Body of pancreas (tissue), 4 donors: ENCODE results near the gene SNAPC4.

Experiments
- POLR2A ChIP-seq, 3 donors: fragments of 450-650 bp; IDR thresholded peaks; one replicate each; pipeline ENCODE4 v1.6.1; 2016; ENCODE audit warnings: antibody characterized with exemption in 3 of 3, mild to moderate bottlenecking in 2 of 3
- TF ChIP-seq, protein P1 (sequence below), 7 experiments: fragments of 450-650 bp in 4 of 7; fragments of 200-600 bp in 3 of 7; sonication (generic) in 3 of 7; IDR thresholded peaks; one replicate each; pipeline ENCODE4 v1.5.1; 2016 to 2019; ENCODE audit warnings: antibody characterized with exemption in 7 of 7

DNA sequence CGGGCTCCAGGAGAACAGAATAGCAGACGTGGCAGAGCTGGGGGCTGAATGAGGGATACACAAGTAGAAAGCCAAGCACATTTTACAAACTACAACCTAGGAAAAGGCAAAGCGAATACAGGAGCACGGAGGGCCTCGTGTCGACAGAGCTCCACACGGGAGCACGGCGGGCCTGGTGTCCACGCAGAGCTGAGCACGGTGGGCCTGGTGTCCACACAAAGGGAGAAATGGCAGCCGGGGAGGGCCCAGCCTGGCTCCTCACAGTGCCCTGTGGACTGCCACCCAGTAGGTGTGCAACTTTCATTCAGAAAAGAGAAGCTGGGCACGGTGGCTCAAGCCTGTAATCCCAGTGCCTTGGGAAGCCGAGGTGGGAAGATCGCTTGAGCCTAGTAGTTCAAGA is 43.1 kb upstream of the SNAPC4 start:
- TF ChIP-seq, protein P1, sequence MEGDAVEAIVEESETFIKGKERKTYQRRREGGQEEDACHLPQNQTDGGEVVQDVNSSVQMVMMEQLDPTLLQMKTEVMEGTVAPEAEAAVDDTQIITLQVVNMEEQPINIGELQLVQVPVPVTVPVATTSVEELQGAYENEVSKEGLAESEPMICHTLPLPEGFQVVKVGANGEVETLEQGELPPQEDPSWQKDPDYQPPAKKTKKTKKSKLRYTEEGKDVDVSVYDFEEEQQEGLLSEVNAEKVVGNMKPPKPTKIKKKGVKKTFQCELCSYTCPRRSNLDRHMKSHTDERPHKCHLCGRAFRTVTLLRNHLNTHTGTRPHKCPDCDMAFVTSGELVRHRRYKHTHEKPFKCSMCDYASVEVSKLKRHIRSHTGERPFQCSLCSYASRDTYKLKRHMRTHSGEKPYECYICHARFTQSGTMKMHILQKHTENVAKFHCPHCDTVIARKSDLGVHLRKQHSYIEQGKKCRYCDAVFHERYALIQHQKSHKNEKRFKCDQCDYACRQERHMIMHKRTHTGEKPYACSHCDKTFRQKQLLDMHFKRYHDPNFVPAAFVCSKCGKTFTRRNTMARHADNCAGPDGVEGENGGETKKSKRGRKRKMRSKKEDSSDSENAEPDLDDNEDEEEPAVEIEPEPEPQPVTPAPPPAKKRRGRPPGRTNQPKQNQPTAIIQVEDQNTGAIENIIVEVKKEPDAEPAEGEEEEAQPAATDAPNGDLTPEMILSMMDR (IDR thresholded peaks at IDR 0.05): no peak
- no peak for TF ChIP-seq POLR2A (IDR thresholded peaks at IDR 0.05)
